Measurements from ENCODE around the gene CDX2. TPM values are rescaled to one million over a fixed set of nuclear protein-coding genes. Genes with fewer than 3 reads are reported as not detected.

The CDX2 gene
- total RNA-seq, 1 donor from 2014 or later, result 0.33 TPM

GRCh38 chr13:27962982-27963381, 6.1 kb downstream of the CDX2 start:
- no peak for DNase-seq (ENCODE audit: low spot score)
- Mint-ChIP-seq H3K4me1 (ENCODE audit: unreplicated experiment) (peaks cover 29% of the 10 kb centered on the region), H3K27me3 (ENCODE audit: unreplicated experiment) (peaks cover 43% of the 10 kb centered on the region), H3K36me3 (ENCODE audit: low read depth, unreplicated experiment) (peaks cover 5% of the 10 kb centered on the region), H3K9me3 (ENCODE audit: unreplicated experiment) (no peaks in the 10 kb centered on the region), H3K4me3 (ENCODE audit: unreplicated experiment) (no peak overlapping the region), H3K27ac (ENCODE audit: unreplicated experiment) (no peak overlapping the region)
- TF ChIP-seq, protein P1, sequence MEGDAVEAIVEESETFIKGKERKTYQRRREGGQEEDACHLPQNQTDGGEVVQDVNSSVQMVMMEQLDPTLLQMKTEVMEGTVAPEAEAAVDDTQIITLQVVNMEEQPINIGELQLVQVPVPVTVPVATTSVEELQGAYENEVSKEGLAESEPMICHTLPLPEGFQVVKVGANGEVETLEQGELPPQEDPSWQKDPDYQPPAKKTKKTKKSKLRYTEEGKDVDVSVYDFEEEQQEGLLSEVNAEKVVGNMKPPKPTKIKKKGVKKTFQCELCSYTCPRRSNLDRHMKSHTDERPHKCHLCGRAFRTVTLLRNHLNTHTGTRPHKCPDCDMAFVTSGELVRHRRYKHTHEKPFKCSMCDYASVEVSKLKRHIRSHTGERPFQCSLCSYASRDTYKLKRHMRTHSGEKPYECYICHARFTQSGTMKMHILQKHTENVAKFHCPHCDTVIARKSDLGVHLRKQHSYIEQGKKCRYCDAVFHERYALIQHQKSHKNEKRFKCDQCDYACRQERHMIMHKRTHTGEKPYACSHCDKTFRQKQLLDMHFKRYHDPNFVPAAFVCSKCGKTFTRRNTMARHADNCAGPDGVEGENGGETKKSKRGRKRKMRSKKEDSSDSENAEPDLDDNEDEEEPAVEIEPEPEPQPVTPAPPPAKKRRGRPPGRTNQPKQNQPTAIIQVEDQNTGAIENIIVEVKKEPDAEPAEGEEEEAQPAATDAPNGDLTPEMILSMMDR (IDR thresholded peaks at IDR 0.05; ENCODE audit: unreplicated experiment), result no peak

DNA sequence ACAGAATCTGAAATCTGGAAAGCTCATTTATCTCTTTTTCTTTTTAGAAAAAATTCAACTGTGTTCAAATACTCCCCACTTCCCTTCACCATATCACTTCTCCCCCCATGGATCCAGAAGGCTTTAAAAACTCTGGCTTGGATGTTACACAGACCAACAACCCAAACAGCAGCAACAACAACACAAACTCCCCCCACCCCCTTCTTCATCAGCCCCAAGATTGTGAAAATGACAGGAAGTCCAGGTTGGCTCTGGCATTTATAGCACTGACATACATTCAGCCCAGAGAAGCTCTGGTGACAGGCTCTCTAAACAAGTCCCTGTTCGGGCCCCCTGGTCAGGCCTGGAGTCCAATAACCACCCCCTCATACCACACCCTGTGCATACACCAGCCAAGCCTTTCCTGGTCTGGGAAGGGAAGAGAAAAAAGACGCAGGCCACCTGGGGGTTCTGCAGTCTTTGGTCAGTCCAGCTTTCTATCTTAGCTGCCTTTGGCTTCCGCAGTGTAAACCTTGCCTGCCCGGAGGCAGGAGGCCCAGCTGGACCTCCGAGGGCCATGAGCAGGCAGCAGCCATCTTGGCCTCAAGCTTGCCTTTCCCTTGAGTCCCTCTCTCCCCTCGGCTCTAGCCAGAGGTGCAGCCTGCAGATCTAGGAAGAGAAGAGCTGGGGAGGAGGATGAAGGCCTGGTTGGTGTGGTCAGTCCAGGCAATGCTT, 6.8 kb downstream of the CDX2 start:
- Mint-ChIP-seq H3K4me3 (ENCODE audit: unreplicated experiment) (no peak overlapping the region), H3K9me3 (ENCODE audit: unreplicated experiment) (no peaks in the 10 kb centered on the region)
- DNase-seq (ENCODE audit: low spot score), result peak; percentile 21

DNA sequence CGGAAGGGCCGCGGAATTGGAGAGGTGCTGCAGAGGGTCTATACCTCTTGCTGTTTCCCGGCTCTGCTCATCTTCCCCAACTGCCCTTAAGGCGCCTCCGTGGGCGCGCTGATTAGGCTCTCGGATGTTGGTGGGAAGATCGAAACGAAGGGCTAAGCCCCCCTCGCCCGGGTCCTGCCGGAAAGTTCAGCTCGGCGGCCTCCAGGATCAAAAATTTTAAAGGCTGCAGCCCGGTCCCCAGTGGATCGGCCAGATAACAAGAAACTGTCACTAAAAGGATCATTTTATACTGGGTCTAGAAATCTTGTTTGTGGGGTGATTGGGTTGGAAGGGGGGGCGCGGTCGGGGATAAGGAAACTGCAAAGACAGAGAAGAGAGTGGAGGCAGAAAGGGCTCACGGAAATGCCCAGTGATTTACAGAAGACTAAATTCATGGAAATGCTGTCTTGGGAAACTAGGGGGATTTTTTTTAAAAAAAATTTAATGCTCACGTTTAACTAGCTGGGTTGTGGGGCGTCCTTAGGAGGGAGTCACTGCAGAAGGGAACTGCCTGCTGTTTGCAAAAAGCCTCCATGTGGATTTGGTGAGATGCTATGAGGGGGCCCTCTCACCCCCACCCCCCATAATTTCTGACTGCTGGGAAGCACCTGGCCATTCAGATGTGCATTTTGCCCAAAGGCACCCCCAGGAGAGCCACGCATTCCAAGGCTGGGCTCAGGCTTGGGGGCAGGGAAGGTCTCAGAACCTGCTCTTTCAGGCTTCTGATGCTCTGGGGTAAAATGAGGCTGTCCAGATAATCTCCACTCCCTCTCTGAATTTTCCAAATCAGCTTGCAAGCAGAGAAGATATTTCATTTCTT, 7.7 kb downstream of the CDX2 start:
- Mint-ChIP-seq H3K36me3 (ENCODE audit: low read depth, unreplicated experiment) (no peaks in the 10 kb centered on the region), H3K9me3 (ENCODE audit: unreplicated experiment) (no peaks in the 10 kb centered on the region), H3K4me1 (ENCODE audit: unreplicated experiment) (peaks cover 19% of the 10 kb centered on the region), H3K4me3 (ENCODE audit: unreplicated experiment) (no peak overlapping the region), H3K27ac (ENCODE audit: unreplicated experiment) (no peak overlapping the region), H3K27me3 (ENCODE audit: unreplicated experiment) (peaks cover 41% of the 10 kb centered on the region)
- TF ChIP-seq, protein P1 (IDR thresholded peaks at IDR 0.05; ENCODE audit: unreplicated experiment), result no peak
- peak; percentile 21 for DNase-seq (ENCODE audit: low spot score)

More for the DNA sequence above, 6.8 kb downstream of the CDX2 start:
- peaks cover 42% of the 10 kb centered on the region for H3K27me3 Mint-ChIP-seq (ENCODE audit: unreplicated experiment)
- H3K36me3 Mint-ChIP-seq (ENCODE audit: low read depth, unreplicated experiment), result peaks cover under 1% of the 10 kb centered on the region
- TF ChIP-seq, protein P1 (IDR thresholded peaks at IDR 0.05; ENCODE audit: unreplicated experiment), result no peak
- no peak overlapping the region for H3K27ac Mint-ChIP-seq (ENCODE audit: unreplicated experiment)
- peaks cover 22% of the 10 kb centered on the region for H3K4me1 Mint-ChIP-seq (ENCODE audit: unreplicated experiment)

GRCh38 chr13:27960362-27961226, 8.5 kb downstream of the CDX2 start:
- peak; percentile 83 for DNase-seq (ENCODE audit: low spot score)
- TF ChIP-seq, protein P1 (IDR thresholded peaks at IDR 0.05; ENCODE audit: unreplicated experiment), result peak; percentile 54
- H3K9me3 Mint-ChIP-seq (ENCODE audit: unreplicated experiment), result no peaks in the 10 kb centered on the region
- H3K4me1 Mint-ChIP-seq (ENCODE audit: unreplicated experiment), result peaks cover 14% of the 10 kb centered on the region
- no peaks in the 10 kb centered on the region for H3K36me3 Mint-ChIP-seq (ENCODE audit: low read depth, unreplicated experiment)
- H3K27ac Mint-ChIP-seq (ENCODE audit: unreplicated experiment), result no peak overlapping the region
- peaks cover 36% of the 10 kb centered on the region for H3K27me3 Mint-ChIP-seq (ENCODE audit: unreplicated experiment)
- peak overlapping the region; percentile 78 for H3K4me3 Mint-ChIP-seq (ENCODE audit: unreplicated experiment)

All from endothelial cell (in vitro differentiated cells).